Stimulated activated naive CD8-positive, alpha-beta T cell treated with anti-CD3 and anti-CD28 coated beads, Interleukin-15, Interleukin-2, amounts not matched to agents 100 U/mL and 50 U/mL, for 24 hours (primary cell): ENCODE measurements around the gene RGS12.

ENCODE experiments used
- ATAC-seq: fragments of 150-1000 bp; cut with Tn5 transposase; one replicate; pipeline ENCODE4 v1.10.0; 2021
- DNase-seq: peaks from one replicate; pipeline ENCODE4 v3.0.0; 2021

Gene RGS12

DNA sequence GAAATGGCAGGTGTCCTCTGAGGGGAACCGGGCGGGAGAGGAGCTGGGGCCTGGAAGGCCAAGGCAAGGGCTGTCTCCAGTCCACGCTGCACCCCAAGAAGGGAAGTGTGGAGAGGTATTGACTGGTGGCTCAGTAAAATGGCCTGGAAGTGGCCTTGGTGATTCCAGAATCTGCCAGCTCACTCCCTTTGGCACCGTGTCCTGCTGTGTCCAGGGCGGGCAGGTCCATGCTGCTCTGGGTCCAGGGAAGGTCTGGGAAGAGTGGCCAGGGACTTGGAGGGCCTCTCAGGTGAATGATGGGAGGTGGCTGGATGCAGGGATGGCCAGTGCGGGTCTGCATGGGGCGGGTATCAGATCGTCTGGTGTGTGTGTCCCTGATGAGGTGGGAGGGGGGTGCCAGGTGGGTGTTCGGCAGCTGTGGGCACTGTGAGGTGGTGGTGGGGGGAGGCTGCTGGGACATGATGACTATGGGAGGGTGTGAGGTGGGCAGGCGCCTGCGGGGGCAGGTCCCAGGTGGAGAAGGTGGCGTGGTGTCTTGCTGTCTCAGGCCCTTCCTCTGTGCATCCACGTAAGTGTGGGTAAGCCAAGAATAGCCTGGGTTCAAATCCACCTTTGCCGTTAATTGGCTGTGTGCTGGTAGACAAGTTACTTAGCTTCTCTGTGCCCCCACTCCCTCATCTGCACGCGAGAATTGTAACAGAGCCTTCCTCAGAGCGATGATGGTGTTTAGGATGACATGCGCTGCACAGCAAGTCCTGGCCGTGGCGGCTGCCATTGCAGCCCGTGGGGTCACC, 17.7 kb downstream of the RGS12 start:
- DNase-seq (no peak), ATAC-seq (no peak)

DNA sequence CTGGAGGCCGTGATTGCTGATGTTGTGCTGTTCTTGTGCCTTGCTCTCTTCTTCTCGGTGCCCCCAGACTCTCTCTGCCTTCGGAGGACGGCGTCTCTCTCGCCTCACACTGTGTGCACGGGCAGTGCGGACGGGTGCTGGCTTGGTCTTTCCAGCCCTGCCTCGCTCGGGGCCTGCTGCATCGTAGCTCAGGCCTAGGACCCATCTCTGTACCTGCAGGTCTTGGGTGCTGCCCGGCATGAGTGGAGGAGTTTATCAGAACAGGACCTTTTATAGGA, 18.2 kb downstream of the RGS12 start:
- ATAC-seq: no peak
- no peak for DNase-seq

DNA sequence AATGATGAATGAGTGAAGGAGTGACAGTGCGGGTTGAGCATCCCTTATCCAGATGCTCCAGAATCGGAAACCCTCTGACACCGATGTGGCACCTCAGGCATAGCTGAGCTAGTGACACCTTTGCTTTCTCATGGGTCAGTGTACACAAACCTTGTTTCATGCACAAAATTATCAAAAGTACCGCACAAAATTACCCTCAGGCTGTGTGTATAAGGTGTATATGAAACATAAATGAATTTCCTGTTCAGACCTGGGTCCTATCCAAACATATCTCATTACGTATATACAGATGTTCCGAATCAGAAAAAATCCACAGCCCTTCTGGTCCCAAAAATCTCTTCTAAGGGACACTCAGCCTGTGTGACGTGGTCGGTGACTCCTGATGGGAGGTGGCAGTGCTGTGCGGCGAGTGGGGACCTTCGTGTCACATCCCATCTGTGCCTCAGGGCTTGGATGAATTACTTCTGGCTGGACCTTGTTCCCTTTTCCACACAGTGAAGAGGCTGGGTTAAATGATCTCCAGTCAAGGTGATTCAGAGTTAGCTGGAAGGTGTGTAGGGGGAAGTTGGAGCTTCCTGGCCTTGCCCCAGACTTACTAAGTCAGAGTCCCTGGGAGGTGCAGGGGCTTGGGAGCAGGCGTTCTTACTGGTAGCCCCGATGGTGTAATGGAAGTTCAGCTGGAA, 18.8 kb downstream of the RGS12 start:
- no peak for DNase-seq
- no peak for ATAC-seq

DNA sequence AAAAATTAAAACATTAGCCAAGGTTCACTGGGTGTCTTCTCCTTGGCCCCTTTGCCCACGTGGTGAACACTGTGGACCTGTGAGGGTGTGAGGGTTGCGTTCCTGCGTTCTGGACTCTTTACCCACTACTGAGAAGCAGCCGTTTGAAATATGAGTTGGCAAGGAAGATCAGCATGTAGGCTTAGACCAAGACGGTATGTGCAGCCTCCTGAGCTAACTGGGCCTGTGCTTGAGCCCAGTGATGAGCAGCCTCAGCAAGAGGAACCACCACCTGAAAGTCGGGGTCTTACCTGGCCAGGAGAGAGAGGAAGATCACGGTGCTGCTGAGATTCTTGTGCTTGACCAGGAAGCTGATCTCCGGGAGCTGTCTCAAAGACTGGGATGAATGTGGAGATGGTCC, 19.5 kb downstream of the RGS12 start:
- no peak for DNase-seq
- no peak for ATAC-seq

DNA sequence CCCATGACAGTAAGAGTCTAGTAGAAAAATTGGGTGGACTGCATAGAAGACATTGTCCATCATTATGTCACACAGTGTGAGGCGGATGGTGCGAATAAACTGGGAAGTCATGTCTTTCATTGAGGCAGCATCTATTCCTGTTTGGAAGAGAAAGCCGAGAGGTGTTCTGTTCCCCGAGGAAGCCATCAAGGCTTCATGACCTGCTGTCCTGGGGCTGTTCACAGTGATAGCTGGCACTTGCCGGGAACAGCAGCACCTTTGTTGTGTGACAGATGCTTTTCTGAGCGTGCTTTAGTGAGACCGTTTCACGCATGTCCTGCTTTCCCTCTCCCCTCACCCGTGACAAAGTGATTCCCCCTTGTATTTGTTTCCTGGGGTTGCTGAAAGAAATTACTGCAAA, 20.3 kb downstream of the RGS12 start:
- no peak for ATAC-seq
- no peak for DNase-seq

DNA sequence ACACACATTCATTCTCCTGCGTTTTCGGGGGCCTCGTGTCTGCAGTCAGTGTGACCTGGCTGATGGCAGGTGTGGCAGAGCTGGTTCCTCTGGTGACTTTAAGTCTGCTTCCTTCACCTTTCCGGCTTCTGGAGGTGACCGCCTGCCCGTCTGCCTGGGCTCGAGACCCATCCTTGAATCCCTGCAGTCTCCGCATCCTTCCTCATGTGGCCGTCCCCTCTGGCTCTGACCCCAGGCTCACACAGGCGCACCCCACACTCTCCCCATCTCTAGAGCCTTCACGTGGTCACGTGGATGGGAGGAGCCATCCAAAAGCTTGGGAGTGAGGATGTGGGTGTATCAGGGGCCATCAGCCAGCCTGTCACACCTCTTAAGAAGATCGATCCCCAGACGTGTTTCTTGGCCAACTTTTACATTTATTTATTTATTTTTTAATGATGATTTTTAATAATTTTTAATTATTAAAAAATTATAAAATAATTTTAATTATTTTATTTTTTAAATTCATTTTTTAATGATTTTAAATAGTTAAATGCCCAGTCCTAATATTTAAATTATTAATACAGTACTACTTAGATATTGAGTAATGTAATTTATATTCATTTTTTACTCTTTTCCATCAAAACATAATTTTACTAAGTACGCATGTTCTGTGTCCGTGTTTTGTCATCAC, 20.9 kb downstream of the RGS12 start:
- ATAC-seq (no peak), DNase-seq (no peak)

DNA sequence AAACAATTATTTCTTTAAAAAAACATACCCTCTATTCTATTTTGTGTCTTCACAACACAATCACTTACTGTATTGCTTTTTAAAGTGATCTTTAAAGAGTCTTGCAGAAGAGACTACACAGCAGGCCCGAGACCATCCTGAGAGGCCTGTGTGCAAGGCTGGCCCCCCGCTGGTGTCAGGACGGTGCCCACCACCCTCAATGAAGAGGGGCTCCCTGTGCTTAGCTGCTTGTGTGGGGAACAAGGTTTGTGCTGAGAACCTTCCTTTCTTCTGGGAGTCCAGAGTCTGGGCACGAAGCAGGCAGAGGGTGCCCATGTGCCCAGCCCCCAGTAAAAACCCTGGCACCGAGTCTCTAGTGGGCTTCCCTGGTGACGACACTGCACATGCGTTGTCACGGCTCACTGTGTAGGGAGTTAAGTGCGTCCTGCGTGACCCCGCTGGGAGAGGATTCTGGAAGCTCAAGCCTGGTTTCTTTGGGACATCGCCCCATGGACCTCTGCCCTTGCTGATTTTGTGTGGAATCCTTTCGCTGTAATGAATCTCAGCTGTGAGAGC, 22.0 kb downstream of the RGS12 start:
- DNase-seq (no peak), ATAC-seq (no peak)

DNA sequence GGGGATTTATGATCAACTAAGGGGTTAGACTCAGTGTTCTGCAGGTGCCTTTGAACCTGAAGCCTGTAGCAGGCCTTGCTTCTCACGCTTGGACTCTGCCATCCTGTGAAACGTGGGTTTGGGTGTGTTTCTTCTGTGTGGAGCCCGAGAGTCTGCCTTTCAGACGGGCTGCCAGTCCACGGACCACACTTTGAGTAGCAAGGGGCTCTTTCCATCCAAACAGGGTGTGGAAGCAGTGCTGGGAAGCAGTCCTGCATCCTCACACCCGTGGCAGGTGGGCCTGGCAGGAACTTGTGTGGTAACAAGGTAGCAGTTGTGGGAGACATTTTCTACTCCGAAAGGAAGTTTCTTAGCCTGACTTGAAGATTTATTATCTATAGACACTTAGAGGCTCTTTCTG, 22.7 kb downstream of the RGS12 start:
- DNase-seq: no peak
- ATAC-seq: no peak

DNA sequence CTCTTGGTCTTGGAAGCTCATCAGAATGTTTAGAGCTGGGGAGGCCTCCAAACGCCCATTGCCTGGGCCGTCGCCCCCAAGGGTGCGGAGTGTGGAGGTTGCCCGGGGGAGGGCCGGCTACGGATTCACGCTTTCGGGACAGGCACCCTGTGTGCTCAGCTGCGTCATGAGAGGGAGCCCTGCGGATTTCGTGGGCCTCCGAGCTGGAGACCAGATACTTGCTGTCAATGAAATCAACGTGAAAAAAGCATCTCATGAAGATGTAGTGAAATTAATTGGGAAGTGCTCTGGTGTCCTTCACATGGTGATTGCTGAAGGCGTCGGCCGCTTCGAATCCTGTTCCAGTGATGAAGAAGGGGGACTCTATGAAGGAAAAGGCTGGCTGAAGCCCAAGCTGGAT, 23.3 kb downstream of the RGS12 start:
- ATAC-seq (no peak), DNase-seq (no peak)

DNA sequence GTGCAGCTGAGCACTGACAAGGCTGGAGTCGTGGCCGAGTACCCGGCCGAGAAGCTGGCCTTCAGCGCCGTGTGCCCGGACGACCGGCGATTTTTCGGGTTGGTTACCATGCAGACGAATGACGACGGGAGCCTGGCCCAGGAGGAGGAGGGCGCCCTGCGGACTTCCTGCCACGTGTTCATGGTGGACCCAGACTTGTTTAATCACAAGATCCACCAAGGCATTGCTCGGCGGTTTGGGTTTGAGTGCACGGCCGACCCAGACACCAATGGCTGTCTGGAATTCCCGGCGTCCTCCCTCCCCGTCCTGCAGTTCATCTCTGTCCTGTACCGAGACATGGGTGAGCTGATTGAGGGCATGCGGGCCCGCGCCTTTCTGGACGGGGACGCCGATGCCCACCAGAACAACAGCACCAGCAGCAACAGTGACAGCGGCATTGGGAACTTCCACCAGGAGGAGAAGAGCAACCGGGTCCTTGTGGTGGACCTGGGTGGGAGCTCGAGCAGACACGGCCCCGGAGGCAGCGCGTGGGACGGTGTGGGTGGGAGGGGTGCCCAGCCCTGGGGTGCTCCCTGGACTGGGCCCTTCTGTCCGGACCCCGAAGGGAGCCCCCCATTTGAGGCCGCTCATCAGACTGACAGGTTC, 24.3 kb downstream of the RGS12 start:
- DNase-seq (no peak), ATAC-seq (no peak)

DNA sequence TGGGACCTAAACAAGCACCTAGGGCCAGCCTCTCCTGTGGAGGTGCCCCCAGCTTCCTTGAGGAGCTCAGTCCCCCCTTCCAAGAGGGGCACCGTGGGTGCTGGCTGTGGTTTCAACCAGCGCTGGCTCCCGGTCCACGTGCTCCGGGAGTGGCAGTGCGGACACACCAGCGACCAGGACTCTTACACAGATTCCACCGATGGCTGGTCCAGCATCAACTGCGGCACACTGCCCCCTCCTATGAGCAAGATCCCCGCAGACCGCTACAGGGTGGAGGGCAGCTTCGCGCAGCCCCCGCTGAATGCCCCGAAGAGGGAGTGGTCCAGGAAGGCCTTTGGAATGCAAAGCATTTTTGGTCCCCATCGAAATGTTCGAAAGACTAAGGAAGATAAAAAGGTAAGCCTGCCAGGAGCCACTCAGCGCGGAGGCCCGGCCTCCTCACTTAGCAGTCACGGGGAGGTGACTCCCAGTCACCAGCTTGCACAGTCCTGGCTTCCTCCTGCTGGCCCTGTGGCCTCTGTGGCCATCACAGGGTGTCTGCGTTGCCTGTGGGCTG, 24.9 kb downstream of the RGS12 start:
- ATAC-seq: no peak

DNA sequence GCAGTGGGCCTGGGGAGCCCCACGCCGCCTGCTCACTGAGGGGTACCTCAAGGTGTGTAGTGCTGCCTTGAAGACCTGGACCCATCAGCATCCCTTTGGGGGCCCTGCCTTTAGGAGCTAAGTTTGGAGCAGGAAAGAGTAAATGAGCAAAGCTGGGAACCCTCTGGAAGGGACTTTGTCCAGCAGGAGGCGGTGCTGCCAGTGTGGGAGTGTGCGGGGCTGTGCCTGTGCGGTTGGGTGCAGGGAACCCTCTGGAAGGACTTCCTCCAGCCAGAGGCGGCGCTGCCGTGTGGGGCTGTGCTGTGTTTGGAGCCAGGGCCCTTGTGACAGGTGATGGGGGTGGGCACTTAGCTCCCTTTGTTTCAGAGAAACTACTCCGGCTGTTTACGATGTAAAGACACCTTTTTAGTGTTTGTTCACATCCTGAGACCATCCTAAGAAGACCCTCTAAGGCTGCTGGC, 25.8 kb downstream of the RGS12 start:
- ATAC-seq: no peak
- DNase-seq: no peak

More for the DNA sequence above, 24.9 kb downstream of the RGS12 start:
- no peak for DNase-seq

DNA sequence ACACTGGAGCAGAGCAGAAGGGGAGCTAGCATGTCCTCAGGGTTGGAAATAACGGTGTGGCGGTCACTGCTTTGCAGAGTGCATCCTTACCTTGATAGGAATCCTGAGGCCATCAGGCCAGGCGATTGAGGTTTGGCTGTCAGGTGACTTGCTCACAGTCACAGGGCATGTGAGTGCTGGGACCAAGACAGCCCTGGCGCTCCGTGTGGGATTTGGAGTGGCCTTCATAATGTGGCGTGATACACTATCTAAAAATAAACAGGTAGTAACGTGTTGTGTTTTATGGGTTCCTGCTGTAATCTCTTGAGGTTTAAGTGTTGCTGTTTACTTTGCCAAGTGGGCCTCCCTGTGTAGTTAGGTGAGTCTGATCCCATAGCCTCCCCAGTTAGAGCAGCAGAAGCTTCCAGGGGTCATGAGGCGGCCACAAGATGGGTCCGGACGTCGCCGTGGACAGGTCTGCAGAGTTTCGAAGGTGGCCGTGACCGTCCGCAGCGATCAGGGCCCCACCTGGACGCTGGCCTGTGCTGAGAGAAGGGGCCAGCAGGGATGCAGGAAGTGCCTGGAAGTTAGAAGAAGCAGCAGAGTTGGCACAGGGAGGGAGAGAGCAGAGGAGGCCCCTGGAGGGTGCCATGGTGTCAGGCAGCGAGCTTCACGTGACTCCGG, 27.7 kb downstream of the RGS12 start:
- DNase-seq (no peak), ATAC-seq (no peak)

DNA sequence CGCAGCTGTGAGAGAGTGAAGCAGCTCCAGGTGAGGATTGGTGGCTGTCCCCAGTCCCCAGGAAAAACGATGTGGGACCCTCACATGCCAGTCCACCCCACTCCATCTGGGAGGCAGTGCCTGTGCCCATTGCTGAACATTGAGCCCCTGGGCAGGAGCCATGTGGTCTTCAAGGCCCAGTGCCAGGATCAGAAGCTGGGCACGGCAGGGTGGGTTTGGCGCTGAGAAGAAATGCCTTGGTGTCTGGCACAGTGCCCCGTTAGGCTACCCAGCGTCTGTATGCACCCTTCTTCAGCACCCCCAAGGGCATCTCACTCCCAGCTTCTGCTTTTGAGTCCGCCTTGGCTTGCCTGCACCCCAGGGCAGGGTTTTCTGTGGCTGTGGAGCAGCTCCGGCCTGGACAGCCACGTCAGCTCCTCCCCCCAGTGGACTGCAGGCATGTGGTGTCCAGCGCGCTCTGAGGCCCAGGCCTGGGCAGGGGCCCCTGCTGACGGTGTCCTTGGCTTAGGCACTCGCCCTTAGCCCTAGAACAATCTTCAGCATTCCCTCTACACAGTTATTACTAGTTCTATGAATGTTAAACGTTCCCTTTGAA, 28.6 kb downstream of the RGS12 start:
- no peak for DNase-seq
- ATAC-seq: no peak

DNA sequence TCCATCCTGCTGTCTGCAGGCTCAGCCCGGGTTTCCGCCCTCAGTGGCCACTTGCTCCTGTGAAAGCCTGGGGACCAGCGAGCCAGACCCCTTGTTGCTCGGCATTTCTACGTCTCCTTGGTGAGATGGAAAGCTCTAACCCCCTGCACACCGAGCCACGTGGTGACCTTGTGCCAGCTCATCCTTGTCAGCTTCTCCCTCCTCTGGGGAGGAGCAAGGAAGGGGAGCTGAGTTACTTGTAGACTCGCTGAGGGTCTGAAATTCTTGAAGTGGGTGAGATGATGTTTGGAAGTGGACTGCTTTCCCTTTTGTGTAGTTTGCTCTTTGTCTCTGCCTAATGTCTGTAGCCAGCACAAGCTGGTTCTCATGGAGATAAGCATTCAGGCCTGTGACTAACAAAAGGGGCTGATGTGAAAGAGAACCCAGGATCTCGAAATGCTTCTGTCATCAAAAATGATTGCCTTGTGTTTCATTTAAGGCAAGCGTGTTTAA, 29.3 kb downstream of the RGS12 start:
- ATAC-seq: no peak
- no peak for DNase-seq

DNA sequence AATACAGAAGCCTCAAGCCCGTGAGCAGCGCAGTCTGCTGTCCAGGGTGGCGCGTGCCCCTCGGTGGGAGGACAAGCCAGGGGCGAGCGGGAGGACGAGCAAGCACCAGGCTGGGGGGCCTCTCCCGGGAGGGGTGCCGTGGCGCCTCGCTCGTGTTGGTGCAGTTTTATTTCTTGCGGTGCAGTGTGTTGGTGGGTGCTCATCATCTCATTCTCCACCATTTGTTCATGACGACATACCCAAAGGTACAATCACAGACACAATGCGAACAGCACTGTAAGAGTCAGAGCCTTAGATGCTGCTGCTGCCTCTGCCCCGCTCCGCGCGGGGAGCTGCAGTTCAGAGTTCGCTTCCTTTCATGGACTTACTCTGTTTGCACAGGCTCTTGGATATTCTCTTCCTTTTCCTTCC, 30.3 kb downstream of the RGS12 start:
- ATAC-seq (no peak), DNase-seq (no peak)

DNA sequence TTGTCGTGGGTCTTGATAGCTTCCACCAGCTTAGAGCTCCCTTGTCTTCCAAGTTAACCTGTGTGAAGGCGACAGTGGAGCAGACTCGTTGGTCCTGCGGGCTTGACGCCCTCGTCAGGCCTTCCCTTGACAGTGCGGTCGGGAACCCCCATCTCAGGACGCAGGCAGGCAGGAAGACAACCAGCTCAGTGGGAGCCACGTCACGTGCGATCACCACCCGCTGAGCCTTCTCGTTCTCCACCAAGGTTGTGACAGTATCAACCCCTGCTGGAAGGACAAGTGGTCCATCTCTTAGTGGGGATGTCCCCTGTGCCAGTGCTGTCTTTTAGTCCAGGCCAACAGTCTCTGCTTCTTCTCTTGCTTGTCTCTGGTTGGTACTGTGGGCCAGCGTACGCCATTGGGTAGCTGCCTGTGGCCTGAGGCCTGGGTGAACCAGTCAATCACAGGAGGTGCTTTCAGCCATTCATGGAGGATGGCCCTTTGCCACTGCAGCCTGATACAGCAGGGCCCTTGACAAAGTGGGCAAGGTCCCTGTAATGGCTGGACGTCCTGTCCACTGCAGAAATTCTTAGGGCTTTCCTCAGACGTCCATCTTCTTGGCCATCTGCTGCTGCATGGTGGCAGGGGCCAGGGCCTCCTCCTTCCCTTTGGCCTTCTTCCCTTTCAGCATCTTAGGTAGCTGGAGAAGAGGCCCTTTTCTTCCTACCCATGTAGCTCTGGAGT, 31.4 kb downstream of the RGS12 start:
- no peak for DNase-seq
- no peak for ATAC-seq

DNA sequence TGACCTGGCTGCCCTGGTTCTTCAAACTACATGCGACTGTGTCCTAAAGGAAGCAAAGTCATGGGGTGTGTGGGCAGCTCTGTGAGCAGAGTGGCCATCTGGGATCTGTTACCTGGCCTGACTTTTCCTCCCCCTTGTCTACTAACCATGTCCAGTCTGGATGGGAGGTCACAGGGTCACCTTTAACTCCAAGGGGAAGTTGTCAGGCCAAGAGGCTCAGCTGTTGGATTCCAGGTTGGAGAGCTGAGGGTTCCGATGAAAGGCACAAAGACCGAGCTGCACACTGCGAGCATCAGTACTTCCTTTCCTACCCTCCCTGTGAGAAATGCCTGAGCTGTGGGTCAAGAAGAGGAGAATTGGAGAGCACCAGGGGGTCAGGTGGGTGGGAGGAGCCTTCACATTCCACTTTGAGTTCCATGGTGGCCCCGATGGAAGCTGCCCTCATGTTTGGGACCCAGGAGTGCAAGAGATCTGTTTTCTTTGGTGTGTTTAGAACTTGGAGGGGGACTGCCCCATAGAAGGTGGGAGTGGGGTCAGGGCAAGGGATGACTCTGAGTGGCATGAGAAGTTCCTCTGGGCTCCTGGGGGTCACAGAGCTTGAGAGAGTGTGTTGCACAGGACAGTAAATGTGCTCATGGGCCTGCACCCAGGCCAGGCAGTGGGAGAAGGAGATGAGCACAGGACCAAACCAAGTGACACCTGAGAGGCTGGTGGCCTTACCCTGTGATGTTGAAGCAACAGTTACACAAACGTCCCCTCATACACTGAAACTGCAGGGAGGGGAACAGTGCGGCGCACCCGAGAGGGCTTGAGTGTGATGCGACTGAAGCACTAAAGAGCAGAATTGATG, 36.2 kb downstream of the RGS12 start:
- no peak for ATAC-seq
- DNase-seq: no peak

DNA sequence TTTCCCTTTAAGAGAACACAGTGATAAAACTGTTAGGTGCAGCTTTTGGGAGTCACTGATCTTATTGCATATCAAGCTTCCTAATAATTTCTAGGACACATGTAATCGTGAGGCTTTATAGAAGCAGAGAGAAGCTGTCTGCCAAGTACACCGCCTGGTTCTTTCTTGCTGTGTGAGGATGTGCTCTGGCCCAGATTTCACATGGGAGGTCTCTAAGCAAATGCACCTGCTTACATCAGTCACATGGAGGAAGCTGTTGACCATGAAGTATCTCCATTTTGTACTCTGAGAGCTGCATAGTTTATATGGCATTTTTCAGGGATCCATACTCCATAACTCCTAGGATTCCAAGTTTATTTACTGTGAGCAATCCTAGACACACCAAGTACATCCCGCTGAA, 37.1 kb downstream of the RGS12 start:
- ATAC-seq (no peak), DNase-seq (no peak)

DNA sequence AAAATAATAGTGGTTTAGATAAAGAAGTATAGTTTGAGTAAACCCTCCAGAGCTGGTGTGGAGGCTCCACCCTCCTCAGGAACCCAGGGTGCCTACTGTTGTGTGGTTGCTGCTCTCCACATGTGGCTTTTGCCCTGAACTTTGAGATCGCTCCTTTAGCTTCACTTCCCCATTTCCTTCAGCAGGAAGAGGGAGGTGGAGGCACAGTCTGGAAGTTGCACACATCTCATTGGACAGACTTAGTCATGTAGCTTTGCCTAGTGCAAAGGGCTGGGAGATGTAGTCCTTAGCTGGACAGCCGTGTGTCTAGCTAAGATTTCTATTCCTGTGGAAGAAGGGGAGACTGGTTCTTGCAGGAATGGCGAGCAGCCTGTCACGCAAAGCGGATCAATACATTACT, 37.9 kb downstream of the RGS12 start:
- ATAC-seq (no peak), DNase-seq (no peak)
